Liver (tissue), 9 donors: ENCODE data around the gene RB1. TPM values are rescaled to one million over a fixed set of nuclear protein-coding genes. Genes with fewer than 3 reads are reported as not detected.
"Not testable (repeated sequence)": the region's sequence is repeated elsewhere in the genome, so short reads cannot be mapped to it uniquely, and the experiment has no call there.

ENCODE experiments used
- DNase-seq: peaks from one replicate; pipeline ENCODE4 v3.0.0-alpha.2; 2017; ENCODE audit warnings: low spot score
- H3K27ac ChIP-seq, 2 donors: one replicate each; pipeline ENCODE4 v1.7.0; 2013; ENCODE audit warnings: inconsistent platforms in 2 of 2, low read length in 2 of 2, control low read depth in 1 of 2, low read depth in 1 of 2, mild to moderate bottlenecking in 1 of 2
- H3K27me3 ChIP-seq, 4 donors: one replicate each; pipeline versions ENCODE4 v1.6.1 to v1.7.0; 2013; ENCODE audit warnings: low read length in 3 of 4, inconsistent platforms in 1 of 4, mild to moderate bottlenecking in 1 of 4, moderate library complexity in 1 of 4; ENCODE audit not compliant: control insufficient read depth in 4 of 4, insufficient read depth in 4 of 4
- H3K36me3 ChIP-seq, 4 donors: one replicate each; pipeline versions ENCODE4 v1.6.1 to v1.7.0; 2013; ENCODE audit warnings: low read length in 3 of 4, mild to moderate bottlenecking in 3 of 4, low read depth in 1 of 4, moderate library complexity in 1 of 4; ENCODE audit not compliant: control insufficient read depth in 4 of 4, insufficient read depth in 3 of 4
- H3K4me1 ChIP-seq, 4 donors: one replicate each; pipeline versions ENCODE4 v1.6.1 to v1.7.0; 2013; ENCODE audit warnings: low read length in 3 of 4, mild to moderate bottlenecking in 3 of 4, moderate library complexity in 1 of 4; ENCODE audit not compliant: control insufficient read depth in 4 of 4, insufficient read depth in 4 of 4
- H3K4me3 ChIP-seq, 3 donors: one replicate each; pipeline versions ENCODE4 v1.6.1 to v1.7.0; 2013; ENCODE audit warnings: low read length in 3 of 3, control low read depth in 1 of 3, low read depth in 1 of 3, mild to moderate bottlenecking in 1 of 3
- H3K9ac ChIP-seq, 2 donors: one replicate each; pipeline ENCODE4 v1.7.0; 2013; ENCODE audit warnings: low read length in 2 of 2, mild to moderate bottlenecking in 2 of 2, moderate library complexity in 2 of 2, control low read depth in 1 of 2, low read depth in 1 of 2
- H3K9me3 ChIP-seq, 4 donors: one replicate each; pipeline versions ENCODE4 v1.6.1 to v1.7.0; 2013; ENCODE audit warnings: low read length in 3 of 4; ENCODE audit not compliant: control insufficient read depth in 4 of 4
- EGR1 ChIP-seq, 2 donors: IDR thresholded peaks; 2 replicates each; pipeline ENCODE4 v1.6.1; 2016 to 2018; ENCODE audit warnings: antibody characterized with exemption in 2 of 2, low read depth in 2 of 2
- FOXA2 ChIP-seq: IDR thresholded peaks from 2 replicates; pipeline ENCODE4 v1.6.1; 2016; ENCODE audit warnings: antibody characterized with exemption
- GABPA ChIP-seq, 2 donors: IDR thresholded peaks in 1 of 2; conservative IDR thresholded peaks in 1 of 2; 2 replicates each; pipeline ENCODE4 v1.6.1; 2016; ENCODE audit warnings: antibody characterized with exemption in 2 of 2, mild to moderate bottlenecking in 1 of 2, moderate library complexity in 1 of 2
- HNF4A ChIP-seq, 2 donors: conservative IDR thresholded peaks; 2 replicates each; pipeline ENCODE4 v1.6.1; 2016; ENCODE audit warnings: antibody characterized with exemption in 2 of 2, mild to moderate bottlenecking in 2 of 2
- NR2F2 ChIP-seq: IDR thresholded peaks from 2 replicates; pipeline ENCODE4 v1.6.1; 2016; ENCODE audit warnings: antibody characterized with exemption
- RXRA ChIP-seq, 2 donors: IDR thresholded peaks; 2 replicates each; pipeline ENCODE4 v1.6.1; 2017 to 2018; ENCODE audit warnings: antibody characterized with exemption in 2 of 2, mild to moderate bottlenecking in 1 of 2
- SP1 ChIP-seq: IDR thresholded peaks from 2 replicates; pipeline ENCODE4 v1.6.1; 2018; ENCODE audit warnings: antibody characterized with exemption, mild to moderate bottlenecking
- TAF1 ChIP-seq: conservative IDR thresholded peaks from 2 replicates; pipeline ENCODE4 v1.6.1; 2016; ENCODE audit warnings: antibody characterized with exemption, mild to moderate bottlenecking
- YY1 ChIP-seq: IDR thresholded peaks from 2 replicates; pipeline ENCODE4 v1.6.1; 2016; ENCODE audit warnings: antibody characterized with exemption, mild to moderate bottlenecking
- WGBS: extraction: QIAGEN DNeasy Blood & Tissue Kit; methylation state at CpG from one replicate; pipeline ENCODE4 v1.1.7; 2013; 5-methylcytosine and 5-hydroxymethylcytosine counted together
- polyA plus RNA-seq, 2 donors: library from polyadenylated mRNA; stranded (reverse) in 1 of 2; unstranded in 1 of 2; fragments of 200-250 nt in 1 of 2; fragments of >200 nt in 1 of 2; fragmentation: Nextera tagmentation in 1 of 2; extraction: Ambion mirVana in 1 of 2; gene quantifications; one replicate each; pipeline versions ENCODE4 v1.2.1 to v1.2.3, GENCODE V29; 2013 to 2015
- total RNA-seq, 2 donors: library from RNA; depleted of rRNA; stranded (reverse); fragments of >200 nt; gene quantifications; one replicate each; pipeline ENCODE4 v1.2.3, GENCODE V29; 2014
- TF ChIP-seq, protein P1 (sequence below): IDR thresholded peaks from 2 replicates; pipeline ENCODE4 v1.6.1; 2016; ENCODE audit warnings: antibody characterized with exemption
- TF ChIP-seq, protein P2 (sequence below): IDR thresholded peaks from 2 replicates; pipeline ENCODE4 v1.6.1; 2016; ENCODE audit warnings: antibody characterized with exemption
- TF ChIP-seq, protein P3 (sequence below): IDR thresholded peaks from 2 replicates; pipeline ENCODE4 v1.6.1; 2016; ENCODE audit warnings: antibody characterized with exemption, mild to moderate bottlenecking
- TF ChIP-seq, protein P4 (sequence below): IDR thresholded peaks from 2 replicates; pipeline ENCODE4 v1.6.1; 2016; ENCODE audit warnings: antibody characterized with exemption
- donor health status: healthy.
- donor health status: healthy.
- donor health status: healthy.
- donor health status: healthy.
- donor health status: healthy.

RB1 gene
- total and polyA plus RNA-seq, 4 donors, result 6.6 to 30.6 (median 8.9) TPM

DNA sequence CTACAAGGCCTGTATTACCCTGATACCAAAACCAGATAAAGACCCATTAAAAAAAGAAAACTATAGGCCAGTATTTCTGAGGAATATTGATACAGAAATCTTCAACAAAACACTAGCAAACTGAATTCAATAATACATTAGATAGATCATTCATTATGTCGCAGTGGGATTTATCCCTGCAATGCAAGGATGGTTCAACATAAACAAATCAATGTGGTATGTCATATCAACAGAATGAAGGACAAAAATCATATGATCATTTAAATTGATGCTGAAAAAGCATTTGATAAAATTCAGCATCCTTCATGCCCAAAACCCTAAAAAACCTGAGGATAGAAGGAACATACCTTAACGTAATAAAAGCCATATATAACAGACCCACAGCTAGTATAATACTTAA is 50.0 kb downstream of the RB1 start:
- H3K4me1 ChIP-seq, result no peaks in the 10 kb centered on the region
- no peak overlapping the region for H3K27ac ChIP-seq
- no peaks in the 10 kb centered on the region for H3K27me3 ChIP-seq
- WGBS, result 98% methylated on average over 2 of the region's 2 CpGs
- TF ChIP-seq, protein P1, sequence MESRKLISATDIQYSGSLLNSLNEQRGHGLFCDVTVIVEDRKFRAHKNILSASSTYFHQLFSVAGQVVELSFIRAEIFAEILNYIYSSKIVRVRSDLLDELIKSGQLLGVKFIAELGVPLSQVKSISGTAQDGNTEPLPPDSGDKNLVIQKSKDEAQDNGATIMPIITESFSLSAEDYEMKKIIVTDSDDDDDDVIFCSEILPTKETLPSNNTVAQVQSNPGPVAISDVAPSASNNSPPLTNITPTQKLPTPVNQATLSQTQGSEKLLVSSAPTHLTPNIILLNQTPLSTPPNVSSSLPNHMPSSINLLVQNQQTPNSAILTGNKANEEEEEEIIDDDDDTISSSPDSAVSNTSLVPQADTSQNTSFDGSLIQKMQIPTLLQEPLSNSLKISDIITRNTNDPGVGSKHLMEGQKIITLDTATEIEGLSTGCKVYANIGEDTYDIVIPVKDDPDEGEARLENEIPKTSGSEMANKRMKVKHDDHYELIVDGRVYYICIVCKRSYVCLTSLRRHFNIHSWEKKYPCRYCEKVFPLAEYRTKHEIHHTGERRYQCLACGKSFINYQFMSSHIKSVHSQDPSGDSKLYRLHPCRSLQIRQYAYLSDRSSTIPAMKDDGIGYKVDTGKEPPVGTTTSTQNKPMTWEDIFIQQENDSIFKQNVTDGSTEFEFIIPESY, result no peak
- H3K9me3 ChIP-seq, result peaks cover 0 to 3% (median 0%) of the 10 kb centered on the region in 4 donors
- no peak for DNase-seq
- H3K9ac ChIP-seq, result no peak overlapping the region
- peaks cover 0 to 6% (median 2%) of the 10 kb centered on the region in 4 donors for H3K36me3 ChIP-seq
- H3K4me3 ChIP-seq, result no peak overlapping the region

DNA sequence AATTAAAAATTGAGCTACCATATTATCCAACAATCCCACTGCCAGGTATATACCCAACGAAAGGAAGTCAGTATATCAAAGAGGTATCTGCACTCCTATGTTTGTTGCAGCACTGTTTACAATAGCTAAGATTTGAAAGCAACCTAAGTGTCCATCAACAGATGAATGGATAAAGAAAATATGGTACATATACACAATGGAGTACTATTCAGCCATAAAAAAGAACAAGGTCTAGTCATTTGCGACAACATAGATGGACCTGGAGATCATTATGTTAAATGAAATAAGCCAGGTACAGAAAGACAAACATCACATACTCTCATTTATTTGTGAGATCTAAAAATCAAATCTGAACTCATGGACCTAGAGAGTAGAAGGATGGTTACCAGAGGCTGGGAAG is 52.0 kb downstream of the RB1 start:
- H3K27me3 ChIP-seq, H3K36me3 ChIP-seq, H3K4me3 ChIP-seq, H3K9me3 ChIP-seq, H3K27ac ChIP-seq, H3K4me1 ChIP-seq, DNase-seq, H3K9ac ChIP-seq: not testable (repeated sequence)
- 98% methylated on average over 2 of the region's 2 CpGs for whole genome bisulfite sequencing

DNA sequence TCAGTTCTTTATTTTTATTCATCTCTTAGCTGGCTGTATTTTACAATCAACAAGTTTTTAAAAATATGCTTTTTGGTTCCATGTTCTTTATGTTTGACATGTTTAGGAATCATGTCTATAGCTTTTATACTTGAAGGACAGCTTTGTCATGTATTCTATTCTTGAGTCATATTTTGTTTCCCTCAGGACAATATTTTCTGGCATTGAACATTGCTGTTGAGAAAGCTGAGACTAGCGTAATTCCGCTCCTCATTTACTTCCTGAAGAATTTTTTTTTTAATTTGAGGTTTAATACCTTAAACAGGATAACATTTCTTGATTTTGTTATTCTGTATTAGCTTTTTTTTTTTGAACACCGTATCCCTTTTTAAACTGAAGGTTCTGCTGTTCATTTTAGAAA is 53.2 kb downstream of the RB1 start:
- no peak overlapping the region for H3K9ac ChIP-seq

DNA sequence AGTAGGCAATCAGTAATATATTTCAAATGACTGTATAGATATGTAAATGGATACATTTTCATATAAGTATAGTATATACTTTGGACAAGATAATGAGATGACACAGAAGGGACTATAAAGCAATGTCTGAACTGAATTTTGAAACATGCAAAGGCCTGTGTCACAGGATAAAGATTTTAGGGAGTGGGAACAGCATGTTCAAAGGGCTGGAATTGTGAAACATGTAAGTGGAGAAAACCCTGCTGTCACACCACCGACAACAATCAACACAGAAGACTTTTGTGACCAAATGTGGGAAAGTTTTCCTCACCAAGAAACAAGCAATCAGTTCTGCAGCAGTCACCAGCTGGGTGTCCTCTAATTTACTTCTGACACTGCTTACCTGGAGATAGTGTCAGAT is 66.4 kb downstream of the RB1 start:
- H3K9me3 ChIP-seq, result no peaks in the 10 kb centered on the region
- TF ChIP-seq EGR1 (IDR thresholded peaks at IDR 0.05; ENCODE audit: low read depth in 2 of 2) (no peak), YY1 (no peak), RXRA (IDR thresholded peaks at IDR 0.05) (no peak), TAF1 (no peak), GABPA (IDR thresholded peaks at IDR 0.05 in 1 of 2, conservative IDR thresholded peaks at IDR 0.05 in 1 of 2) (no peak), HNF4A (conservative IDR thresholded peaks at IDR 0.05) (no peak), FOXA2 (no peak)
- TF ChIP-seq, protein P2, sequence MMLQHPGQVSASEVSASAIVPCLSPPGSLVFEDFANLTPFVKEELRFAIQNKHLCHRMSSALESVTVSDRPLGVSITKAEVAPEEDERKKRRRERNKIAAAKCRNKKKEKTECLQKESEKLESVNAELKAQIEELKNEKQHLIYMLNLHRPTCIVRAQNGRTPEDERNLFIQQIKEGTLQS, result no peak
- TF ChIP-seq, protein P3, sequence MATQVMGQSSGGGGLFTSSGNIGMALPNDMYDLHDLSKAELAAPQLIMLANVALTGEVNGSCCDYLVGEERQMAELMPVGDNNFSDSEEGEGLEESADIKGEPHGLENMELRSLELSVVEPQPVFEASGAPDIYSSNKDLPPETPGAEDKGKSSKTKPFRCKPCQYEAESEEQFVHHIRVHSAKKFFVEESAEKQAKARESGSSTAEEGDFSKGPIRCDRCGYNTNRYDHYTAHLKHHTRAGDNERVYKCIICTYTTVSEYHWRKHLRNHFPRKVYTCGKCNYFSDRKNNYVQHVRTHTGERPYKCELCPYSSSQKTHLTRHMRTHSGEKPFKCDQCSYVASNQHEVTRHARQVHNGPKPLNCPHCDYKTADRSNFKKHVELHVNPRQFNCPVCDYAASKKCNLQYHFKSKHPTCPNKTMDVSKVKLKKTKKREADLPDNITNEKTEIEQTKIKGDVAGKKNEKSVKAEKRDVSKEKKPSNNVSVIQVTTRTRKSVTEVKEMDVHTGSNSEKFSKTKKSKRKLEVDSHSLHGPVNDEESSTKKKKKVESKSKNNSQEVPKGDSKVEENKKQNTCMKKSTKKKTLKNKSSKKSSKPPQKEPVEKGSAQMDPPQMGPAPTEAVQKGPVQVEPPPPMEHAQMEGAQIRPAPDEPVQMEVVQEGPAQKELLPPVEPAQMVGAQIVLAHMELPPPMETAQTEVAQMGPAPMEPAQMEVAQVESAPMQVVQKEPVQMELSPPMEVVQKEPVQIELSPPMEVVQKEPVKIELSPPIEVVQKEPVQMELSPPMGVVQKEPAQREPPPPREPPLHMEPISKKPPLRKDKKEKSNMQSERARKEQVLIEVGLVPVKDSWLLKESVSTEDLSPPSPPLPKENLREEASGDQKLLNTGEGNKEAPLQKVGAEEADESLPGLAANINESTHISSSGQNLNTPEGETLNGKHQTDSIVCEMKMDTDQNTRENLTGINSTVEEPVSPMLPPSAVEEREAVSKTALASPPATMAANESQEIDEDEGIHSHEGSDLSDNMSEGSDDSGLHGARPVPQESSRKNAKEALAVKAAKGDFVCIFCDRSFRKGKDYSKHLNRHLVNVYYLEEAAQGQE, result no peak
- TF ChIP-seq, protein P4, sequence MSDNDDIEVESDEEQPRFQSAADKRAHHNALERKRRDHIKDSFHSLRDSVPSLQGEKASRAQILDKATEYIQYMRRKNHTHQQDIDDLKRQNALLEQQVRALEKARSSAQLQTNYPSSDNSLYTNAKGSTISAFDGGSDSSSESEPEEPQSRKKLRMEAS, result no peak
- no peak overlapping the region for H3K9ac ChIP-seq
- peaks cover 0 to 2% (median 0%) of the 10 kb centered on the region in 4 donors for H3K4me1 ChIP-seq
- H3K27ac ChIP-seq, result no peak overlapping the region
- DNase-seq, result no peak
- 70% methylated on average over 1 of the region's 1 CpG for WGBS
- peaks cover 0 to 7% (median 2%) of the 10 kb centered on the region in 4 donors for H3K36me3 ChIP-seq
- no peaks in the 10 kb centered on the region for H3K27me3 ChIP-seq
- H3K4me3 ChIP-seq, result no peak overlapping the region

More for the DNA sequence above, 53.2 kb downstream of the RB1 start:
- Histone ChIP-seq H3K27me3 (no peaks in the 10 kb centered on the region), H3K4me3 (no peak overlapping the region), H3K27ac (no peak overlapping the region), H3K4me1 (no peaks in the 10 kb centered on the region), H3K36me3 (peaks cover 0 to 7% (median 0%) of the 10 kb centered on the region in 4 donors), H3K9me3 (peaks cover 0 to 3% (median 0%) of the 10 kb centered on the region in 4 donors)
- TF ChIP-seq, protein P4, result no peak
- TF ChIP-seq SP1 (no peak), RXRA (IDR thresholded peaks at IDR 0.05) (no peak), NR2F2 (no peak)
- TF ChIP-seq, protein P1, result no peak
- TF ChIP-seq, protein P2, result no peak
- WGBS, result 62% methylated on average over 3 of the region's 3 CpGs
- DNase-seq, result no peak
